ENCODE results near the gene XPNPEP2.

XPNPEP2 gene

GRCh38 chrX:129804806-129805205 lies 66.0 kb downstream of the XPNPEP2 start:
- DNase-seq, result no peak

GRCh38 chrX:129808158-129808828 lies 69.5 kb downstream of the XPNPEP2 start:
- DNase-seq, result no peak

GRCh38 chrX:129808829-129809796 lies 70.3 kb downstream of the XPNPEP2 start:
- no peak for DNase-seq

- no peak for DNase-seq
Measured at GRCh38 chrX:129813662-129814368, 75.0 kb downstream of the XPNPEP2 start.

- no peak for DNase-seq
Measured at GRCh38 chrX:129818123-129818522, 79.3 kb downstream of the XPNPEP2 start.
